ENCODE data around the gene RAB11A.

DNA sequence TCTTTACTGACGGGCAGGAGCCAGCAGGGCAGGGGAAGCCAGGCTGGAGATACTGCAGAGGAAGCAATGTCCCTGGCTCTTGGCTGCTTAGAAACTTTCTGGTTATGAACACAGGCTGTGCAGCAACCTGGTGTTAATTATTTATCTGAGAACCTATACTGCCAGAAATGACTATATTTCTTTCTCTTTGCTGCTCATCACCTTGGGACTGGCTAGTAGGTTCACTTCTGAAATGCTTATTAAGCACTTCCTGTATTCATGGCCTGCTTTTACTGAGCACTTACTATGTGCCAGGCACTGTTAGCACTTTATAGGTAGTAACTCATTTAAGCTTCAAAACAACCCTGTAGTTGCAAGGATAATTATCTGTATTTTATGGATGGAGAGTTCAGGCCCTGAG is 57.6 kb downstream of the RAB11A start:
- no peak for TF ChIP-seq POLR2A (IDR thresholded peaks at IDR 0.05)
- TF ChIP-seq, protein P1, sequence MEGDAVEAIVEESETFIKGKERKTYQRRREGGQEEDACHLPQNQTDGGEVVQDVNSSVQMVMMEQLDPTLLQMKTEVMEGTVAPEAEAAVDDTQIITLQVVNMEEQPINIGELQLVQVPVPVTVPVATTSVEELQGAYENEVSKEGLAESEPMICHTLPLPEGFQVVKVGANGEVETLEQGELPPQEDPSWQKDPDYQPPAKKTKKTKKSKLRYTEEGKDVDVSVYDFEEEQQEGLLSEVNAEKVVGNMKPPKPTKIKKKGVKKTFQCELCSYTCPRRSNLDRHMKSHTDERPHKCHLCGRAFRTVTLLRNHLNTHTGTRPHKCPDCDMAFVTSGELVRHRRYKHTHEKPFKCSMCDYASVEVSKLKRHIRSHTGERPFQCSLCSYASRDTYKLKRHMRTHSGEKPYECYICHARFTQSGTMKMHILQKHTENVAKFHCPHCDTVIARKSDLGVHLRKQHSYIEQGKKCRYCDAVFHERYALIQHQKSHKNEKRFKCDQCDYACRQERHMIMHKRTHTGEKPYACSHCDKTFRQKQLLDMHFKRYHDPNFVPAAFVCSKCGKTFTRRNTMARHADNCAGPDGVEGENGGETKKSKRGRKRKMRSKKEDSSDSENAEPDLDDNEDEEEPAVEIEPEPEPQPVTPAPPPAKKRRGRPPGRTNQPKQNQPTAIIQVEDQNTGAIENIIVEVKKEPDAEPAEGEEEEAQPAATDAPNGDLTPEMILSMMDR (IDR thresholded peaks at IDR 0.05): no peak
